ENCODE data around the gene PUS10. TPM values are rescaled to one million over a fixed set of nuclear protein-coding genes. Genes with fewer than 3 reads are reported as not detected.

Gene PUS10
- total RNA-seq, 1 experiment from 2014 or later = 5.2 TPM

GRCh38 chr2:61055557-61055956 lies 37.5 kb upstream of the PUS10 start:
- Histone ChIP-seq H3K4me3 (ENCODE audit: low read depth in 2 of 2, low read length in 2 of 2) (no peak overlapping the region), H3K36me3 (ENCODE audit: control insufficient read depth, insufficient read depth, low read length) (peaks cover 2% of the 10 kb centered on the region; the same call in 1 of the 2 replicates), H3K4me1 (ENCODE audit: control insufficient read depth, insufficient read depth, low read length) (no peaks in the 10 kb centered on the region), H3K27me3 (ENCODE audit: control insufficient read depth, insufficient read depth, low read length) (no peaks in the 10 kb centered on the region), H3K9me3 (ENCODE audit: control insufficient read depth, insufficient read depth, low read depth, low read length) (no peaks in the 10 kb centered on the region), H3K27ac (ENCODE audit: low read length) (no peak overlapping the region)
- TF ChIP-seq POLR2AphosphoS5 (IDR thresholded peaks at IDR 0.05; ENCODE audit: low read depth, low read length) (no peak), CTCF (IDR thresholded peaks at IDR 0.05) (no peak), SIN3A (IDR thresholded peaks at IDR 0.05; ENCODE audit: borderline replicate concordance, insufficient read depth, low read depth, low read length) (no peak), REST (IDR thresholded peaks at IDR 0.05; ENCODE audit: insufficient read depth in 1 of 2, low read depth in 2 of 2, low read length in 1 of 2) (no peak), TCF7L2 (IDR thresholded peaks at IDR 0.05; ENCODE audit: low read depth, low read length) (no peak)
- BruUV-seq (replicated peaks) = no TSS peak
- no peak for ATAC-seq
- in situ Hi-C loops (cut with HindIII; ENCODE audit: low pct_unique_long_range_greater_than_20kb, low sequenced_read_pairs) = no loop called here
- no peak for DNase-seq (ENCODE audit: low read depth, low spot score)
- intact Hi-C loops (cut with micrococcal nuclease; ENCODE audit: unreplicated experiment) = no loop called here
- POLR2A ChIA-PET = no interaction called here
- CTCF ChIA-PET = no interaction called here

- TF ChIP-seq CTCF (IDR thresholded peaks at IDR 0.05) = no peak
- TF ChIP-seq REST (IDR thresholded peaks at IDR 0.05; ENCODE audit: insufficient read depth in 1 of 2, low read depth in 2 of 2, low read length in 1 of 2) = no peak
- TF ChIP-seq TCF7L2 (IDR thresholded peaks at IDR 0.05; ENCODE audit: low read depth, low read length) = no peak
- no peak for TF ChIP-seq POLR2AphosphoS5 (IDR thresholded peaks at IDR 0.05; ENCODE audit: low read depth, low read length)
- no peaks in the 10 kb centered on the region for H3K9me3 ChIP-seq (ENCODE audit: control insufficient read depth, insufficient read depth, low read depth, low read length)
- H3K4me1 ChIP-seq (ENCODE audit: control insufficient read depth, insufficient read depth, low read length) = no peaks in the 10 kb centered on the region
- peaks cover 14% of the 10 kb centered on the region for H3K36me3 ChIP-seq (ENCODE audit: control insufficient read depth, insufficient read depth, low read length)
- H3K27ac ChIP-seq (ENCODE audit: low read length) = no peak overlapping the region
- CTCF ChIA-PET = no interaction called here
- POLR2A ChIA-PET = no interaction called here
- BruUV-seq (replicated peaks) = no TSS peak
- in situ Hi-C loops (cut with HindIII; ENCODE audit: low pct_unique_long_range_greater_than_20kb, low sequenced_read_pairs) (no loop called here), intact Hi-C loops (cut with micrococcal nuclease; ENCODE audit: unreplicated experiment) (no loop called here)
- H3K27me3 ChIP-seq (ENCODE audit: control insufficient read depth, insufficient read depth, low read length) = no peaks in the 10 kb centered on the region
- ATAC-seq = no peak
- H3K4me3 ChIP-seq (ENCODE audit: low read depth in 2 of 2, low read length in 2 of 2) = no peak overlapping the region
- DNase-seq (ENCODE audit: low read depth, low spot score) = no peak
Measured at GRCh38 chr2:61045999-61046398, 27.9 kb upstream of the PUS10 start.
